Stimulated activated CD4-positive, alpha-beta T cell treated with anti-CD3 and anti-CD28 coated beads, Interleukin-2, amount 100 ng/mL, for 24 hours (primary cell): ENCODE data around the gene CEACAM7.
"Not testable (repeated sequence)": the region's sequence is repeated elsewhere in the genome, so short reads cannot be mapped to it uniquely, and the experiment has no call there.

Experiments
- DNase-seq, 2 donors: peaks; one replicate each; pipeline ENCODE4 v3.0.0-alpha.2; 2020

Gene CEACAM7

GRCh38 chr19:41688098-41688497, at the start of gene CEACAM7:
CEACAM7 (minus strand) TSS chr19:41688270; CDS start chr19:41688165, 105 bp downstream.
- no peak for DNase-seq

- DNase-seq = no peak
Measured at GRCh38 chr19:41735071-41735600, 47.1 kb upstream of the CEACAM7 start.

GRCh38 chr19:41734585-41734984, 46.5 kb upstream of the CEACAM7 start:
- DNase-seq = no peak

GRCh38 chr19:41734156-41734555, 46.1 kb upstream of the CEACAM7 start:
- no peak for DNase-seq

- no peak for DNase-seq
Measured at GRCh38 chr19:41726493-41726892, 38.4 kb upstream of the CEACAM7 start.

- DNase-seq = no peak
Measured at GRCh38 chr19:41720103-41720502, 32.0 kb upstream of the CEACAM7 start.

- no peak for DNase-seq
Measured at GRCh38 chr19:41718761-41719160, 30.7 kb upstream of the CEACAM7 start.

GRCh38 chr19:41714598-41714997, 26.5 kb upstream of the CEACAM7 start:
- no peak for DNase-seq

- DNase-seq = no peak
Measured at GRCh38 chr19:41711376-41712261, 23.5 kb upstream of the CEACAM7 start.

GRCh38 chr19:41709951-41710645, 22.0 kb upstream of the CEACAM7 start:
- DNase-seq = no peak

GRCh38 chr19:41709516-41709915, 21.4 kb upstream of the CEACAM7 start:
- DNase-seq = not testable (repeated sequence)

GRCh38 chr19:41708481-41708880, 20.4 kb upstream of the CEACAM7 start, which contains the start of gene CEACAM5:
CEACAM5 (plus strand) TSS chr19:41708626; CDS start chr19:41708732, 106 bp downstream.
- no peak for DNase-seq

GRCh38 chr19:41707871-41708371, 19.9 kb upstream of the CEACAM7 start:
- no peak for DNase-seq

GRCh38 chr19:41707502-41707812, 19.4 kb upstream of the CEACAM7 start:
- DNase-seq = no peak

GRCh38 chr19:41706741-41707501, 18.9 kb upstream of the CEACAM7 start:
- DNase-seq = peak; percentile 75 to 79

- peak; percentile 42 to 55 for DNase-seq
Measured at GRCh38 chr19:41705393-41706174, 17.5 kb upstream of the CEACAM7 start.

GRCh38 chr19:41703602-41704293, 15.7 kb upstream of the CEACAM7 start:
- no peak for DNase-seq

GRCh38 chr19:41702171-41702651, 14.1 kb upstream of the CEACAM7 start:
- peak in 1 of 2 donors; percentile 1 for DNase-seq

GRCh38 chr19:41701401-41702075, 13.5 kb upstream of the CEACAM7 start:
- peak; percentile 17 to 25 for DNase-seq

- DNase-seq = no peak
Measured at GRCh38 chr19:41700381-41701195, 12.5 kb upstream of the CEACAM7 start.
